ENCODE results near the gene ADARB2.

The ADARB2 gene

DNA sequence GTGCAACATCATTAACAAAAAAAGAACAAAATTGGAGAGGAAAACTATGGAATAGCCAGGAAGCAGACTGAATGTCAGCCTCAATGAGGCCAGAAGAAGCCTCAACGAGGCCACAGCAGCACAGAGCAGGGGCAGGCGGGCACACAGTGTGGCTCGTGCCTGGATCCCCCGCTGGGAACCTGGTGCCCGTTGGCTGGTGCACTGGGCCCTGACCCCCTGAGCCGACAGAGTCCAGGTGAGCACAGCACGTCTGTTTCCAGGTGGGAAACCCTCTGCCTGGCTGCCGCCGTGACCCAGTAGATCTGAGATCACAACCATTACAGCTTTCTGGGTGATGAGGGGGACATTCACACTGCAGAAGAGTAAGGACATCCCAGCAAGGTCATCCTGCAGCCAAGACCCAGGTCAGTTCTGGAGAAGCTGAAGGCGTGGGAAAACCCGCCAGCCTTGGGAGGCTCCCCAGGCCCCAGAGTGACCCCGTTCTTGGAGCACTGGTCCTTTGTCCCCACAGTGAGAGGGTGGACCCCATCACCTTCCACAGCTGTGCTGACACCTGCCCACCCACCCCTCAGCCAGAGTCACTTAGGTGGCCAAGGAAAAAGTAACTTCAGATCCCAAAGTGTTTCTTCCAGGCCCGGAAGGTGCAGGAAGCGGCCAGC is 222.1 kb downstream of the ADARB2 start:
- CTCF ChIA-PET = no interaction called here
- POLR2A ChIA-PET = no interaction called here
- no peak overlapping the region for H3K27ac ChIP-seq (ENCODE audit: extremely low read depth, low read depth, low read length)
- no peaks in the 10 kb centered on the region for H3K9me3 ChIP-seq (ENCODE audit: control insufficient read depth, insufficient read depth, low read depth, low read length)
- no peaks in the 10 kb centered on the region for H3K36me3 ChIP-seq (ENCODE audit: control insufficient read depth in 2 of 2, insufficient read depth in 1 of 2, low read length in 2 of 2)
- TF ChIP-seq ZNF274 (IDR thresholded peaks at IDR 0.05; ENCODE audit: low read length) (no peak), ZNF274 (tag by site-specific recombination; IDR thresholded peaks at IDR 0.05; ENCODE audit: borderline replicate concordance) (no peak), SCRT2 (tag by site-specific recombination; IDR thresholded peaks at IDR 0.05) (0 out of 2 replicates have a peak, but pooled peaks have one; percentile 0)
- no peak overlapping the region for H3K4me3 ChIP-seq (ENCODE audit: low read depth, low read length)
- H3K4me1 ChIP-seq (ENCODE audit: control insufficient read depth, insufficient read depth, low read length) = no peaks in the 10 kb centered on the region

DNA sequence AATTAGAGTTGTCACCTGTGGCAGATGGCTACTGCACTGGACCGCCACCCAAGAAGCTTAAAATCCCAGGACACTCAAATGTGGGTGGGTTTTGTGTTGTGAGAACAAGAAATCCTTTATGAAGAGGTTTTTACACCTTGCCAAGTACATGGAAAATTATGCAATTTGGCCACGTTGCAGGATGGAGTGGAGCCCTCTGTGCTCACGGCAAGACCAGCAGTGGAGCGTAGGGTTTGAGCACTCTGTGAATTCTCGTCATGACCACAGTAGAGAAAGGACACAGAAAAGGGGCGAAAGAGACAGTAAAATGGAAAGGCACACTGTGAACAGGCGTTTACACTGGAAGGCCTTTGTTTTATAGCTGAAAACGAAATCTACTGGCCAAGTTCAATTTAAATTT is 222.6 kb downstream of the ADARB2 start:
- H3K36me3 ChIP-seq (ENCODE audit: control insufficient read depth in 2 of 2, insufficient read depth in 1 of 2, low read length in 2 of 2) = no peaks in the 10 kb centered on the region
- no peak overlapping the region for H3K4me3 ChIP-seq (ENCODE audit: low read depth, low read length)
- TF ChIP-seq, protein P1, sequence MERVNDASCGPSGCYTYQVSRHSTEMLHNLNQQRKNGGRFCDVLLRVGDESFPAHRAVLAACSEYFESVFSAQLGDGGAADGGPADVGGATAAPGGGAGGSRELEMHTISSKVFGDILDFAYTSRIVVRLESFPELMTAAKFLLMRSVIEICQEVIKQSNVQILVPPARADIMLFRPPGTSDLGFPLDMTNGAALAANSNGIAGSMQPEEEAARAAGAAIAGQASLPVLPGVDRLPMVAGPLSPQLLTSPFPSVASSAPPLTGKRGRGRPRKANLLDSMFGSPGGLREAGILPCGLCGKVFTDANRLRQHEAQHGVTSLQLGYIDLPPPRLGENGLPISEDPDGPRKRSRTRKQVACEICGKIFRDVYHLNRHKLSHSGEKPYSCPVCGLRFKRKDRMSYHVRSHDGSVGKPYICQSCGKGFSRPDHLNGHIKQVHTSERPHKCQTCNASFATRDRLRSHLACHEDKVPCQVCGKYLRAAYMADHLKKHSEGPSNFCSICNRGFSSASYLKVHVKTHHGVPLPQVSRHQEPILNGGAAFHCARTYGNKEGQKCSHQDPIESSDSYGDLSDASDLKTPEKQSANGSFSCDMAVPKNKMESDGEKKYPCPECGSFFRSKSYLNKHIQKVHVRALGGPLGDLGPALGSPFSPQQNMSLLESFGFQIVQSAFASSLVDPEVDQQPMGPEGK (tag by site-specific recombination; IDR thresholded peaks at IDR 0.05) = no peak
- TF ChIP-seq ZNF623 (tag by site-specific recombination; IDR thresholded peaks at IDR 0.05) = no peak
- TF ChIP-seq, protein P2, sequence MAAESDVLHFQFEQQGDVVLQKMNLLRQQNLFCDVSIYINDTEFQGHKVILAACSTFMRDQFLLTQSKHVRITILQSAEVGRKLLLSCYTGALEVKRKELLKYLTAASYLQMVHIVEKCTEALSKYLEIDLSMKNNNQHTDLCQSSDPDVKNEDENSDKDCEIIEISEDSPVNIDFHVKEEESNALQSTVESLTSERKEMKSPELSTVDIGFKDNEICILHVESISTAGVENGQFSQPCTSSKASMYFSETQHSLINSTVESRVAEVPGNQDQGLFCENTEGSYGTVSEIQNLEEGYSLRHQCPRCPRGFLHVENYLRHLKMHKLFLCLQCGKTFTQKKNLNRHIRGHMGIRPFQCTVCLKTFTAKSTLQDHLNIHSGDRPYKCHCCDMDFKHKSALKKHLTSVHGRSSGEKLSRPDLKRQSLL (tag by site-specific recombination; IDR thresholded peaks at IDR 0.05) = no peak
- TF ChIP-seq ZNF350 (tag by site-specific recombination; IDR thresholded peaks at IDR 0.05) = no peak
- no peak for TF ChIP-seq SALL2 (tag by site-specific recombination; IDR thresholded peaks at IDR 0.05; ENCODE audit: borderline replicate concordance)
- TF ChIP-seq ZBTB1 (tag by site-specific recombination; IDR thresholded peaks at IDR 0.05) = no peak
- no peak for TF ChIP-seq ZNF366 (tag by site-specific recombination; conservative IDR thresholded peaks at IDR 0.05)
- no peak for TF ChIP-seq ZNF792 (tag by site-specific recombination; IDR thresholded peaks at IDR 0.05)
- no peak for TF ChIP-seq ZNF2 (tag by site-specific recombination; IDR thresholded peaks at IDR 0.05)
- no peak for TF ChIP-seq ZNF561 (tag by site-specific recombination; IDR thresholded peaks at IDR 0.05; ENCODE audit: borderline replicate concordance)
- TF ChIP-seq ZIC2 (tag by site-specific recombination; IDR thresholded peaks at IDR 0.05) = no peak
- no peak for TF ChIP-seq ZNF701 (tag by site-specific recombination; IDR thresholded peaks at IDR 0.05)
- TF ChIP-seq ZNF433 (tag by site-specific recombination; IDR thresholded peaks at IDR 0.05; ENCODE audit: low read depth) = no peak
- TF ChIP-seq SP2 (tag by site-specific recombination; IDR thresholded peaks at IDR 0.05) = no peak
- TF ChIP-seq, protein P3, sequence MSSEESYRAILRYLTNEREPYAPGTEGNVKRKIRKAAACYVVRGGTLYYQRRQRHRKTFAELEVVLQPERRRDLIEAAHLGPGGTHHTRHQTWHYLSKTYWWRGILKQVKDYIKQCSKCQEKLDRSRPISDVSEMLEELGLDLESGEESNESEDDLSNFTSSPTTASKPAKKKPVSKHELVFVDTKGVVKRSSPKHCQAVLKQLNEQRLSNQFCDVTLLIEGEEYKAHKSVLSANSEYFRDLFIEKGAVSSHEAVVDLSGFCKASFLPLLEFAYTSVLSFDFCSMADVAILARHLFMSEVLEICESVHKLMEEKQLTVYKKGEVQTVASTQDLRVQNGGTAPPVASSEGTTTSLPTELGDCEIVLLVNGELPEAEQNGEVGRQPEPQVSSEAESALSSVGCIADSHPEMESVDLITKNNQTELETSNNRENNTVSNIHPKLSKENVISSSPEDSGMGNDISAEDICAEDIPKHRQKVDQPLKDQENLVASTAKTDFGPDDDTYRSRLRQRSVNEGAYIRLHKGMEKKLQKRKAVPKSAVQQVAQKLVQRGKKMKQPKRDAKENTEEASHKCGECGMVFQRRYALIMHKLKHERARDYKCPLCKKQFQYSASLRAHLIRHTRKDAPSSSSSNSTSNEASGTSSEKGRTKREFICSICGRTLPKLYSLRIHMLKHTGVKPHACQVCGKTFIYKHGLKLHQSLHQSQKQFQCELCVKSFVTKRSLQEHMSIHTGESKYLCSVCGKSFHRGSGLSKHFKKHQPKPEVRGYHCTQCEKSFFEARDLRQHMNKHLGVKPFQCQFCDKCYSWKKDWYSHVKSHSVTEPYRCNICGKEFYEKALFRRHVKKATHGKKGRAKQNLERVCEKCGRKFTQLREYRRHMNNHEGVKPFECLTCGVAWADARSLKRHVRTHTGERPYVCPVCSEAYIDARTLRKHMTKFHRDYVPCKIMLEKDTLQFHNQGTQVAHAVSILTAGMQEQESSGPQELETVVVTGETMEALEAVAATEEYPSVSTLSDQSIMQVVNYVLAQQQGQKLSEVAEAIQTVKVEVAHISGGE (tag by site-specific recombination; conservative IDR thresholded peaks at IDR 0.05; ENCODE audit: low read depth) = no peak
- TF ChIP-seq, protein P4, sequence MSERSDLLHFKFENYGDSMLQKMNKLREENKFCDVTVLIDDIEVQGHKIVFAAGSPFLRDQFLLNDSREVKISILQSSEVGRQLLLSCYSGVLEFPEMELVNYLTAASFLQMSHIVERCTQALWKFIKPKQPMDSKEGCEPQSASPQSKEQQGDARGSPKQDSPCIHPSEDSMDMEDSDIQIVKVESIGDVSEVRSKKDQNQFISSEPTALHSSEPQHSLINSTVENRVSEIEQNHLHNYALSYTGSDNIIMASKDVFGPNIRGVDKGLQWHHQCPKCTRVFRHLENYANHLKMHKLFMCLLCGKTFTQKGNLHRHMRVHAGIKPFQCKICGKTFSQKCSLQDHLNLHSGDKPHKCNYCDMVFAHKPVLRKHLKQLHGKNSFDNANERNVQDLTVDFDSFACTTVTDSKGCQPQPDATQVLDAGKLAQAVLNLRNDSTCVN (tag by site-specific recombination; optimal IDR thresholded peaks at IDR 0.05) = no peak
- TF ChIP-seq ZNF416 (tag by site-specific recombination; IDR thresholded peaks at IDR 0.05) = no peak
- no peak for TF ChIP-seq ZNF24 (tag by site-specific recombination; IDR thresholded peaks at IDR 0.05)
- TF ChIP-seq, protein P5, sequence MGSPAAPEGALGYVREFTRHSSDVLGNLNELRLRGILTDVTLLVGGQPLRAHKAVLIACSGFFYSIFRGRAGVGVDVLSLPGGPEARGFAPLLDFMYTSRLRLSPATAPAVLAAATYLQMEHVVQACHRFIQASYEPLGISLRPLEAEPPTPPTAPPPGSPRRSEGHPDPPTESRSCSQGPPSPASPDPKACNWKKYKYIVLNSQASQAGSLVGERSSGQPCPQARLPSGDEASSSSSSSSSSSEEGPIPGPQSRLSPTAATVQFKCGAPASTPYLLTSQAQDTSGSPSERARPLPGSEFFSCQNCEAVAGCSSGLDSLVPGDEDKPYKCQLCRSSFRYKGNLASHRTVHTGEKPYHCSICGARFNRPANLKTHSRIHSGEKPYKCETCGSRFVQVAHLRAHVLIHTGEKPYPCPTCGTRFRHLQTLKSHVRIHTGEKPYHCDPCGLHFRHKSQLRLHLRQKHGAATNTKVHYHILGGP (tag by site-specific recombination; IDR thresholded peaks at IDR 0.05) = no peak
- ChIA-PET CTCF (no interaction called here), POLR2A (no interaction called here)
- H3K27ac ChIP-seq (ENCODE audit: extremely low read depth, low read depth, low read length) = no peak overlapping the region
- no peaks in the 10 kb centered on the region for H3K9me3 ChIP-seq (ENCODE audit: control insufficient read depth, insufficient read depth, low read depth, low read length)
- no peaks in the 10 kb centered on the region for H3K4me1 ChIP-seq (ENCODE audit: control insufficient read depth, insufficient read depth, low read length)
